Upper lobe of left lung (tissue), 6 donors: ENCODE results near the gene CRISP2. TPM values are rescaled to one million over a fixed set of nuclear protein-coding genes. Genes with fewer than 3 reads are reported as not detected.
A peak's percentile ranks its signal among the peaks of the same experiment; 100 is the strongest.

ENCODE experiments used
- ATAC-seq, 2 donors: fragments of 200-7000 bp; cut with Tn5 transposase; one replicate each; pipeline ENCODE4 v1.9.1; 2022; ENCODE audit warnings: mild to moderate bottlenecking in 2 of 2, moderate library complexity in 2 of 2; ENCODE audit not compliant: low FRiP score in 2 of 2
- DNase-seq, 2 donors: peaks; one replicate each; pipeline ENCODE4 v3.0.0-alpha.2; 2019 to 2020
- H3K27ac ChIP-seq, 4 donors: fragments of 200-600 bp; sonication (generic); one replicate each; pipeline ENCODE4 v1.5.1; 2016 to 2019
- H3K27me3 ChIP-seq, 4 donors: fragments of 200-600 bp; sonication (generic); one replicate each; pipeline ENCODE4 v1.5.1; 2017 to 2019
- H3K36me3 ChIP-seq, 4 donors: fragments of 200-600 bp; sonication (generic); one replicate each; pipeline ENCODE4 v1.5.1; 2016 to 2019
- H3K4me1 ChIP-seq, 4 donors: fragments of 200-600 bp; sonication (generic); one replicate each; pipeline ENCODE4 v1.5.1; 2018 to 2019
- H3K4me3 ChIP-seq, 4 donors: fragments of 200-600 bp; sonication (generic); one replicate each; pipeline ENCODE4 v1.5.1; 2017 to 2019; ENCODE audit warnings: mild to moderate bottlenecking in 2 of 4, moderate library complexity in 1 of 4
- H3K9me3 ChIP-seq, 4 donors: fragments of 200-600 bp; sonication (generic); one replicate each; pipeline ENCODE4 v1.5.1; 2018 to 2019
- CTCF ChIP-seq, 6 experiments: fragments of 450-650 bp in 4 of 6; fragments of 200-600 bp in 2 of 6; sonication (generic) in 2 of 6; IDR thresholded peaks; one replicate each; pipeline ENCODE4 v1.5.1; 2016 to 2019; ENCODE audit warnings: antibody characterized with exemption in 6 of 6
- EP300 ChIP-seq, 4 donors: sonication (generic); formaldehyde crosslinking; IDR thresholded peaks; one replicate each; pipeline ENCODE4 v1.5.1; 2017; ENCODE audit warnings: antibody characterized with exemption in 4 of 4, control low read depth in 2 of 4
- POLR2A ChIP-seq, 4 donors: fragments of 450-650 bp; IDR thresholded peaks; one replicate each; pipeline ENCODE4 v1.5.1; 2016 to 2017; ENCODE audit warnings: antibody characterized with exemption in 4 of 4, mild to moderate bottlenecking in 2 of 4
- POLR2AphosphoS5 ChIP-seq, 2 donors: sonication (generic); formaldehyde crosslinking; IDR thresholded peaks; one replicate each; pipeline ENCODE4 v1.5.1; 2017; ENCODE audit warnings: antibody characterized with exemption in 2 of 2
- WGBS, 2 donors: methylation state at CpG; one replicate each; pipeline ENCODE4 v1.1.5; 2017 to 2018; 5-methylcytosine and 5-hydroxymethylcytosine counted together
- total RNA-seq, 6 donors: library from RNA; depleted of rRNA in 4 of 6; stranded (reverse); fragments of >200 nt in 4 of 6; gene quantifications; one replicate each; pipeline versions ENCODE4 v1.1.0 to v1.2.1, GENCODE V29; 2016 to 2021
- donor health status: DM: no; HTN: no; CAD: no; lungs with moderate emphysema.
- donor health status: DM: no; HTN: yes; CAD: no; lungs with severe emphysema.

The CRISP2 gene
- under 1 TPM in 1 of 6 donors, not detected in 5; 0.61 TPM for total RNA-seq

- no peak for TF ChIP-seq POLR2A (IDR thresholded peaks at IDR 0.05)
- no peak for TF ChIP-seq CTCF (IDR thresholded peaks at IDR 0.05)
- no peak for TF ChIP-seq POLR2AphosphoS5 (IDR thresholded peaks at IDR 0.05)
- no peak for TF ChIP-seq EP300 (IDR thresholded peaks at IDR 0.05)
- no peak for ATAC-seq
These were observed at the start of gene CRISP2 for GRCh38 chr6:49713346-49713745. Gene CRISP2, minus strand, starts transcription at chr6:49713543. Its CDS starts 4,347 bp downstream, at chr6:49709196.

GRCh38 chr6:49744259-49744658, 30.9 kb upstream of the CRISP2 start, which contains the start of gene CRISP3:
Gene CRISP3, minus strand, starts transcription at chr6:49744388. Its CDS starts 21 bp downstream, at chr6:49744367.
- Histone ChIP-seq H3K4me1 (no peaks in the 10 kb centered on the region), H3K4me3 (no peak within 1 kb of the TSS), H3K9me3 (no peaks in the 10 kb centered on the region), H3K27me3 (no peaks in the 10 kb centered on the region), H3K36me3 (no peaks in the 10 kb centered on the region), H3K27ac (no peak within 1 kb of the TSS)
- ATAC-seq (no peak), DNase-seq (no peak)
- 15 to 22% methylated on average over 1 of the region's 1 CpG for WGBS, 2 donors
- TF ChIP-seq EP300 (IDR thresholded peaks at IDR 0.05) = no peak
- no peak for TF ChIP-seq POLR2A (IDR thresholded peaks at IDR 0.05)

More at GRCh38 chr6:49713346-49713745, at the start of gene CRISP2:
- H3K27ac ChIP-seq = no peak within 1 kb of the TSS
- 59 to 62% methylated on average over 25 of the region's 26 CpGs for whole genome bisulfite sequencing, 2 donors
- no peaks in the 10 kb centered on the region for H3K36me3 ChIP-seq
- no peak within 1 kb of the TSS for H3K4me3 ChIP-seq
- no peaks in the 10 kb centered on the region for H3K9me3 ChIP-seq
- peak in 1 of 2 donors; percentile 71 for DNase-seq
- H3K4me1 ChIP-seq = no peaks in the 10 kb centered on the region
- H3K27me3 ChIP-seq = no peaks in the 10 kb centered on the region

GRCh38 chr6:49743429-49743828, 30.1 kb upstream of the CRISP2 start:
- ATAC-seq (no peak), DNase-seq (no peak)
- Histone ChIP-seq H3K36me3 (no peaks in the 10 kb centered on the region), H3K4me1 (no peaks in the 10 kb centered on the region), H3K9me3 (no peaks in the 10 kb centered on the region), H3K27me3 (no peaks in the 10 kb centered on the region), H3K4me3 (no peak overlapping the region), H3K27ac (no peak overlapping the region)
- no peak for TF ChIP-seq POLR2AphosphoS5 (IDR thresholded peaks at IDR 0.05)
- no peak for TF ChIP-seq CTCF (IDR thresholded peaks at IDR 0.05)
- TF ChIP-seq EP300 (IDR thresholded peaks at IDR 0.05) = no peak
- no peak for TF ChIP-seq POLR2A (IDR thresholded peaks at IDR 0.05)
- WGBS, 2 donors = 85 to 89% methylated on average over 4 of the region's 4 CpGs

GRCh38 chr6:49739423-49739822, 26.1 kb upstream of the CRISP2 start:
- ATAC-seq (no peak), DNase-seq (no peak)
- H3K4me3 ChIP-seq = no peak overlapping the region
- no peaks in the 10 kb centered on the region for H3K36me3 ChIP-seq
- H3K9me3 ChIP-seq = no peaks in the 10 kb centered on the region
- TF ChIP-seq POLR2AphosphoS5 (IDR thresholded peaks at IDR 0.05) (no peak), EP300 (IDR thresholded peaks at IDR 0.05) (no peak), CTCF (IDR thresholded peaks at IDR 0.05) (no peak), POLR2A (IDR thresholded peaks at IDR 0.05) (no peak)
- H3K27ac ChIP-seq = no peak overlapping the region
- H3K4me1 ChIP-seq = no peaks in the 10 kb centered on the region
- 64 to 79% methylated on average over 2 of the region's 2 CpGs for WGBS, 2 donors
- no peaks in the 10 kb centered on the region for H3K27me3 ChIP-seq

- no peak for DNase-seq
These were observed 22.7 kb upstream of the CRISP2 start for GRCh38 chr6:49736017-49736508.

More at GRCh38 chr6:49736017-49736508, 22.7 kb upstream of the CRISP2 start:
- TF ChIP-seq CTCF (IDR thresholded peaks at IDR 0.05) (no peak), POLR2A (IDR thresholded peaks at IDR 0.05) (no peak), EP300 (IDR thresholded peaks at IDR 0.05) (no peak), POLR2AphosphoS5 (IDR thresholded peaks at IDR 0.05) (no peak)
- WGBS, 2 donors = 54 to 61% methylated on average over 4 of the region's 4 CpGs
- Histone ChIP-seq H3K4me3 (no peak overlapping the region), H3K27ac (no peak overlapping the region), H3K9me3 (no peaks in the 10 kb centered on the region), H3K36me3 (no peaks in the 10 kb centered on the region), H3K4me1 (no peaks in the 10 kb centered on the region), H3K27me3 (no peaks in the 10 kb centered on the region)
- ATAC-seq = no peak
